Calu3 (cell line): Measurements from ENCODE around the gene HAUS8. TPM values are rescaled to one million over a fixed set of nuclear protein-coding genes. Genes with fewer than 3 reads are reported as not detected.
A peak's percentile ranks its signal among the peaks of the same experiment; 100 is the strongest.

Experiments used
- BruUV-seq: library from RNA; stranded (reverse); fragments of 400-500 nt; replicated peaks from 2 replicates; lab custom pipeline; 2021; lab: Mats Ljungman, UMichigan
- CTCF ChIA-PET: fragments of 300-600 bp; sonication (Branson Sonifier 250); formaldehyde crosslinking; loops from one replicate; lab custom pipeline; 2022; ENCODE audit warnings: antibody characterized with exemption; lab: Charles Lee
- DNase-seq: peaks from one replicate; pipeline ENCODE4 v3.0.0; 2022
- H3K27ac Mint-ChIP-seq: one replicate; pipeline ENCODE4 v1.8.0; 2022; ENCODE audit warnings: mixed read lengths; ENCODE audit not compliant: unreplicated experiment
- H3K27me3 Mint-ChIP-seq: one replicate; pipeline ENCODE4 v1.8.0; 2022; ENCODE audit warnings: mixed read lengths; ENCODE audit not compliant: unreplicated experiment
- H3K36me3 Mint-ChIP-seq: one replicate; pipeline ENCODE4 v1.8.0; 2022; ENCODE audit warnings: mild to moderate bottlenecking, moderate library complexity, mixed read lengths; ENCODE audit not compliant: insufficient read depth, unreplicated experiment
- H3K4me1 Mint-ChIP-seq: one replicate; pipeline ENCODE4 v1.8.0; 2022; ENCODE audit warnings: mild to moderate bottlenecking, low read depth, mixed read lengths; ENCODE audit not compliant: unreplicated experiment
- H3K4me3 Mint-ChIP-seq: one replicate; pipeline ENCODE4 v1.8.0; 2022; ENCODE audit warnings: mild to moderate bottlenecking, low read depth, moderate library complexity, mixed read lengths; ENCODE audit not compliant: unreplicated experiment
- H3K9me3 Mint-ChIP-seq: one replicate; pipeline ENCODE4 v1.8.0; 2022; ENCODE audit warnings: low read depth, mixed read lengths; ENCODE audit not compliant: unreplicated experiment
- intact Hi-C: fragments of 100-400 bp; cut with micrococcal nuclease; formaldehyde crosslinking; loops from one replicate; pipeline ENCODE4 v1.10.0; 2022; ENCODE audit not compliant: unreplicated experiment
- total RNA-seq: library from RNA; stranded (reverse); gene quantifications from 2 replicates; pipeline ENCODE4 v1.2.3, GENCODE V29; 2022
- TF ChIP-seq, protein P1 (sequence below): fragments of 200-600 bp; IDR thresholded peaks from one replicate; pipeline ENCODE4 v1.8.0; 2022; ENCODE audit warnings: antibody characterized with exemption; ENCODE audit not compliant: unreplicated experiment

Gene HAUS8
- total RNA-seq, 1 experiment from 2014 or later, result 20.5 TPM

DNA sequence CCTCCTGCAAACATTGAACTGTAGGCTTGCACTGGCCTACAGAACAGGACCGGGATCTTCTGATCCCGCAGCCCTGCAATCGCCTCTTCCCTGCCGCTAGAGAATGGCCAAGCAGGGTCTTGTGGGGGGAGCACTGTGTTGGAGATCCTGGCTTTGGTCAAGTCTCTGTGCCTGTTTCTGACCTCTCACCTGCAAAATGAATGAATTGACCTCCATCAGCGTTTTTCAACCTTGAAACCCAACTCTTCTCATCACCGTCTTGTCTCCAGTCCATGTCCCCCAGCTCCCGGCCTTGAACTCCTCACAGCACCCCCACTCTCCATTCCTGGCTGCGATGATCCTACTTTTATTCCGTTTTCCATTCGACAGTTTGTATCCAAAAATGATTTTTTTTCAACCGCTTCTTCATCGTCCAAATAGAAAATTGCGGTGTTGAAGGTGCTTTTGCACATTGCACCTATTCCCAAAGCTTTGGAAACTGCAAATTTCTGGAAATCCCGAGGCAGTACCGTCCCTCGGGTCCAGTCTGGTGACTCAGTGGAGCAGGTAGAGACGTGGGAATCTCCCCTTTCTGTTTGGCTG, 2.3 kb upstream of the HAUS8 start:
- H3K4me1 Mint-ChIP-seq, result peaks cover 8% of the 10 kb centered on the region
- TF ChIP-seq, protein P1, sequence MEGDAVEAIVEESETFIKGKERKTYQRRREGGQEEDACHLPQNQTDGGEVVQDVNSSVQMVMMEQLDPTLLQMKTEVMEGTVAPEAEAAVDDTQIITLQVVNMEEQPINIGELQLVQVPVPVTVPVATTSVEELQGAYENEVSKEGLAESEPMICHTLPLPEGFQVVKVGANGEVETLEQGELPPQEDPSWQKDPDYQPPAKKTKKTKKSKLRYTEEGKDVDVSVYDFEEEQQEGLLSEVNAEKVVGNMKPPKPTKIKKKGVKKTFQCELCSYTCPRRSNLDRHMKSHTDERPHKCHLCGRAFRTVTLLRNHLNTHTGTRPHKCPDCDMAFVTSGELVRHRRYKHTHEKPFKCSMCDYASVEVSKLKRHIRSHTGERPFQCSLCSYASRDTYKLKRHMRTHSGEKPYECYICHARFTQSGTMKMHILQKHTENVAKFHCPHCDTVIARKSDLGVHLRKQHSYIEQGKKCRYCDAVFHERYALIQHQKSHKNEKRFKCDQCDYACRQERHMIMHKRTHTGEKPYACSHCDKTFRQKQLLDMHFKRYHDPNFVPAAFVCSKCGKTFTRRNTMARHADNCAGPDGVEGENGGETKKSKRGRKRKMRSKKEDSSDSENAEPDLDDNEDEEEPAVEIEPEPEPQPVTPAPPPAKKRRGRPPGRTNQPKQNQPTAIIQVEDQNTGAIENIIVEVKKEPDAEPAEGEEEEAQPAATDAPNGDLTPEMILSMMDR, result no peak
- H3K4me3 Mint-ChIP-seq, result peak overlapping the region; percentile 39
- CTCF ChIA-PET, result interaction anchor here (0.8 kb wide), 1 partner anchor 431 kb away, joined by 3 read pairs; no protein-coding TSS in a partner anchor
- H3K9me3 Mint-ChIP-seq, result no peaks in the 10 kb centered on the region
- intact Hi-C loops, result no loop called here
- peaks cover 35% of the 10 kb centered on the region for H3K36me3 Mint-ChIP-seq
- DNase-seq, result no peak
- H3K27ac Mint-ChIP-seq, result no peak overlapping the region
- no peaks in the 10 kb centered on the region for H3K27me3 Mint-ChIP-seq
- BruUV-seq, result no TSS peak

DNA sequence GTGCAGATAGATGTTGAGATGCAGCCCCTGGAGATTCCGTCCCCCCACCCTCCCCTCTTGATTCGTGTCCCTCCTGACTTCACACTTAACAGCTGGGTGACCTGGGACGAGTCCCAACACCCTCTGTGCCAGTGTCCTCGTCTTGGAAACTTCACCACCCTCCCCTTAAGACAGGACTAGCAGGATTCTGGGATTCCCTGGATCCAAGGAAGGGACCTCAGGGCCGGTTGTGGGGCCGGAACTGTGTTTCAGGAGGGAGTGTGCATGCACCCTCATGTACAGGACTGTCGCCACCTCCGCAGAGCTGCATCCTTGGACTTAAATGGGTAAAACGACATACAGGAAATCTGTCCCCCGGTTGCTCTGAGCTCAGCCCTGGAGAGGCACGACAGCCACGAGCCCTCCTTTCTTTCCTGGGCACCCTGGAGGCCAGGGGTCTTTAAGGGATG, 1.3 kb upstream of the HAUS8 start:
- Mint-ChIP-seq H3K4me3 (peak overlapping the region; percentile 78), H3K4me1 (peaks cover 8% of the 10 kb centered on the region), H3K9me3 (no peaks in the 10 kb centered on the region), H3K27me3 (no peaks in the 10 kb centered on the region), H3K36me3 (peaks cover 35% of the 10 kb centered on the region), H3K27ac (no peak overlapping the region)
- BruUV-seq, result no TSS peak
- TF ChIP-seq, protein P1, result no peak
- DNase-seq, result peak; percentile 7
- CTCF ChIA-PET, result interaction anchor here (0.6 kb wide), 1 partner anchor 61 kb away, joined by 3 read pairs; no protein-coding TSS in a partner anchor
- intact Hi-C loops, result no loop called here

DNA sequence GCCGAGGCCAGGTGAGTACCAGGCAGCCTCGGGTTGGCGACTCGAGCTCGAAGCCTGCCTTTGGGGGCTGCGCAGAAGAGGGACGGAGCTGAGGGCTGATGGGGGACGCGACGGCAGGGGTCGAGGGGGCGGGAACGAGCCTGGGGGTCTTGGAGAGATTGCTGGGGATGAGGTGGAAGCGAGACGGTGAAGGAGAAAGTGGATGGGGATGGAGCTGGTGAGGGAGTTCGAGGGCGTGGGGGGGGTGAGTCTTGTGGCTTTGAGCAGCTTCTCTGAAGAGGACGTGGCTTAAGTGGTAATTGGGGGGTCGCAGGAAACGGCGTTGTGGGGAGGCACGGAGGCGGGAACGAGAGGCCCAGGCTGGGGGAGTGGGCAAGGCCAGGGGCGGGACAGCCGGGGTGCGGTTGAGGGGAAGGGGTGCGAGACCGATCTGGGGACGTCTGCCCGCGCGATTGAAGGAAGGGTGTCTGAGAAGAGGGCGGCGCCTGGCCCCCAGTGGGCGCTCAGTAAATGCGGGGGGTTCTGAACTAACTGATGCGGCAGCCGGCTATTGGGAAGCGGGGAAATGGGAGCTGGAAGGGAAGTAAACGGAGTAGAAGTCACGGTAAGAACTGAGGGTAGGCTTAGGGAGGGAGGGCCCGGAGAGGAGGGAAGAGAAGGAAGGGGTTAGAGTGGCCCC, 751 bp upstream of the HAUS8 start:
- Mint-ChIP-seq H3K36me3 (peaks cover 39% of the 10 kb centered on the region), H3K9me3 (no peaks in the 10 kb centered on the region), H3K4me1 (peaks cover 8% of the 10 kb centered on the region), H3K4me3 (peak overlapping the region; percentile 78), H3K27ac (peak overlapping the region; percentile 33), H3K27me3 (no peaks in the 10 kb centered on the region)
- no TSS peak for BruUV-seq
- CTCF ChIA-PET, result no interaction called here
- TF ChIP-seq, protein P1, result no peak
- peak; percentile 8 for DNase-seq
- intact Hi-C loops, result loop anchor here (2.0 kb wide), 1 partner anchor 59 kb away; no protein-coding TSS in a partner anchor

DNA sequence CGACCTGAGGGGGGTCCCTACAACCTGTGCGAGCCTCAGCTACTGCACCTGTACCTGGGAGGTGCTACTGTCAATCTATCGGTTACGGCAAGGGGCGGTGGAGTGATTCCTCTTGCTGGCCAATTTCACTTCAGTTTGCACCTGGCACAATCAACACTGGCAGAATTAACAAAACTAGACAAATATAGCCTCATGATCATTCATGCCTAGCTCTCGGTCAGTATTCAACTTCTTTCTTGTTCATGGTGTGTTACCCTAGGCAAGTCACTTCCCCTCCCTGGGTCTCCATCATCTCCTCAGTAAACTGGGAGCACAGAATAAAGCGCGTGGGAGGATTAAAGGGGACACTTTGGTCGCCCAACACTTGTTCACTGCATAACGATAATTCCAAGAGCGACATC, 618 bp downstream of the HAUS8 start:
- peaks cover 50% of the 10 kb centered on the region for H3K36me3 Mint-ChIP-seq
- BruUV-seq, result TSS peak; percentile 66
- H3K27me3 Mint-ChIP-seq, result no peaks in the 10 kb centered on the region
- CTCF ChIA-PET, result no interaction called here
- H3K4me1 Mint-ChIP-seq, result peaks cover 8% of the 10 kb centered on the region
- H3K4me3 Mint-ChIP-seq, result peak overlapping the region; percentile 78
- TF ChIP-seq, protein P1, result no peak
- intact Hi-C loops, result loop anchor here (2.0 kb wide), 1 partner anchor 60 kb away; no protein-coding TSS in a partner anchor
- peak overlapping the region; percentile 33 for H3K27ac Mint-ChIP-seq
- DNase-seq, result peak; percentile 3
- H3K9me3 Mint-ChIP-seq, result no peaks in the 10 kb centered on the region
